NCI-H2029 treated with DMSO at 0.1 percent for 48 hours (cell line): ENCODE data around the gene MTHFSD.

Experiments used
- DNase-seq: peaks from one replicate; lab custom pipeline; 2025; lab: John Stamatoyannopoulos, UW

Gene MTHFSD

DNA sequence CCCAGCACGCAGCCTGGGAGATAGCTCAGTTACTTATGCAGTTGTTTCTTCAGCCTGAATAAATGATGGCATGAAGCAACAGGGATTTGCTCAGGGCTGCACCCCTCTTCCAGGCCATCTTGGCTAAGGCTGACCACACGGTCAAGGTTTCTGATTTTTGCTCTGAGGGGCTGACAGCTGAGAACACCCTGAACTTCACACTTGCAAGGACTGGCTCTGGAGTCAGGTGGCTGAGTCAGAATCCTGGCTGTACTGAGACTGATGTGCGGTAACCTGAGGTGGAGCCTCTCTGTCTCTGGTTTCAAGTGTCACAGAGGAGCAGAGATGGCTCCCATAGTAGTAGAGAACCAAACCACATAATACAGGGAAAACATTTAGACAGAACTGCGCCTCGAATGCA lies 4.8 kb downstream of the MTHFSD start:
- no peak for DNase-seq

GRCh38 chr16:86549893-86550190 lies 5.2 kb downstream of the MTHFSD start:
- no peak for DNase-seq

GRCh38 chr16:86549076-86549892 lies 5.8 kb downstream of the MTHFSD start:
- DNase-seq: no peak

DNA sequence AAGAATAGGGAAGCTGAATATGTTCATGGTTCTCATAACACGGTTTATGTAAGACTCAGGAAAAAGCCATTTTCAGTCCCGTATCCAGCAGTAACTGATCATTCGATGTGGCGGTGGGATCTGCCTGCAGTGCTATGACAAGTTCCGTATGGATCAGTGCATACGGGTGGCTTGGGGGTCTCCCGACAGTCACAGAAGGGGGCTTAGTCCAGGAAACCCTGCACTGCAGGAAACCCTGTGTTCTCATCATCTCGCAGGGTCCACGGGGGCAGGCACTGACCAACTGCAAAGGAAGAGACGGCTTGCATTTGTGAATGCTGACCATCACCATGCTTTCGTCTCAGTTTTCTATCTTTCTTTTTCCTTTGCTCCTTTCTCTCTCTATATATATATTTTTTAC lies 7.7 kb downstream of the MTHFSD start:
- DNase-seq: no peak

- no peak for DNase-seq
Measured at GRCh38 chr16:86546638-86547013, 8.4 kb downstream of the MTHFSD start.

GRCh38 chr16:86545954-86546637 lies 8.9 kb downstream of the MTHFSD start:
- no peak for DNase-seq

GRCh38 chr16:86545481-86545880 lies 9.6 kb downstream of the MTHFSD start:
- DNase-seq: no peak

DNA sequence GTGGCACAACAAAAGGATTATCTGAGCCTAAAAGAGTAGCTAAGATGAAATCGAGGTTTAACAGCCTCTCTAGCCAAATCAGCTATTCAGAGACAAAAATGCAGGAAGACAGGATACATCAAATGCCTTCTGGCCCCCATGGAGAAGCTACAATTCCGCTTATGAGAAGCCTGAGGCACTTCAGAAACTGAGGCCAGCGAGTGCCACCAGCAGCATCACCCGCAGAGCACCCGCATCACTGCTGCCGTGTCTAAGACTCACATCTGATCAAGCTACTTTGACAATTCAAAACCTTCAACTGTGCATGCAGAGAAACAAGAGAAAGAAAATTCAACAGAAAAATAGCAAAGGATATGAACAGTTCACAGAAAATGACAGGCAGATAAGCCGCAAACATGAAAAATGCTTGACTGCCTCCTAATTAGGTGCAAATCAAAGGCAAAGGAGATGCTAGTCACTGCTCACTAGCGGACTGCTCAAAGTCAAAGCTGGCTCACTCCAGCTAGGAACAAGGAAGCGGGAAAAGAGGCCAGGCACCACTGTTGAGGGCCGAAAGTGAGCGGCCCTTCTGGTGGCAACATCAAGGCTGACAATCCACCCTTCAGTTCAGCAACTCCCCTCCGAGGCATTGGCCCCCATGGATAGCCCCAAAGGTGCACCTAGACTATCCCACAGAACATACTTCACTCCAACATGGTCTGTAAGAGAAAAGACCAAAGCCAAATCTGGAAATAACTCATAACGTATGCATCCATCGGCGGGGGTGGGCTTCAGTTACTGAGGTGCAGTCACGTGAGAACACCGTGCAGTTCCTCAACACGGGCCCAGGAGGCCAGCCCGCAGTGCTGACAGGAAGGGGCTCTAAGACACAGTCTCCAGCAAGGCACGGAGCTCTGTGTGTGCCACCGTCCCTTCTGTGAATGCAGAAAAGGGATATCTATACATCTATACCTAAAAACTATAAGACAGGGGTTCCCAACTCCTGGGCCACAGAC lies 12.0 kb downstream of the MTHFSD start:
- DNase-seq: no peak

DNA sequence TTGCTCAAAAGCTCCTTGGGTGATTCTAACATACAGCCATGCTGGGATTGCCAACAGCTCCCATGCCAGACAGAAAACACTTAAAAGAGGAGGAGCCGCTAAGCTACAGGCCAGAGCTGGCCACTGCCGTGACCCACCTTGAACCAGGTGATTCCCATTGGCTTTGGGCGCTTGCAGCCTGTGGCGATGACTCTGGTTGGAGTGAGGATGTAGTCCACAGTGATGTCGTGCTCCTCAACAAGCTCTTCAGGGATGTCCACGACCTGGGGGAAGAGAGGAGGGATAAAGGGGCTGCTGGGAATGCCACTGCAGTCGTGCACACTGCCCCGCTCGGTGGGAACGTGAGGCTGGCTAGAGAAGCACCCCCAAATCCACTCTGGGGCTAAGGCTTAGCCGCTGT lies 13.5 kb downstream of the MTHFSD start:
- no peak for DNase-seq

DNA sequence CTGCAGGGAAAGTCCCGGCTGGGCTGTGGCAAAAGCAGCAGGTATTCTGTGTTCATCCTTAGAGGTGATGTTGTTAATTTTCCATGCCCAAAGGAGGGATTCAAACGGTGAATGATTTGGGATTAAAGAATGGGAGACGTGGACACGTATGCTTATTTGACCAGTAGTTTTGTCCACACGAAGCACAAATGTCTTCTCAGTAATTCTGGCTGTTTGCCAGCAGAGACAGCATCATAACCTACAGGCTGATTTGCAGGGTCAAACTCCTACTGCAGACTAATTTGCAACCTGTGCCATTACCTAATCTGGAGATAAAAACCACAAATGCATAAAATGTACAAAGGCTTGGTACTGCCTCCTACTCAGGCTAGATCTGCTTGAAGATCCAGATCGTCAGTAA lies 14.1 kb downstream of the MTHFSD start:
- no peak for DNase-seq

DNA sequence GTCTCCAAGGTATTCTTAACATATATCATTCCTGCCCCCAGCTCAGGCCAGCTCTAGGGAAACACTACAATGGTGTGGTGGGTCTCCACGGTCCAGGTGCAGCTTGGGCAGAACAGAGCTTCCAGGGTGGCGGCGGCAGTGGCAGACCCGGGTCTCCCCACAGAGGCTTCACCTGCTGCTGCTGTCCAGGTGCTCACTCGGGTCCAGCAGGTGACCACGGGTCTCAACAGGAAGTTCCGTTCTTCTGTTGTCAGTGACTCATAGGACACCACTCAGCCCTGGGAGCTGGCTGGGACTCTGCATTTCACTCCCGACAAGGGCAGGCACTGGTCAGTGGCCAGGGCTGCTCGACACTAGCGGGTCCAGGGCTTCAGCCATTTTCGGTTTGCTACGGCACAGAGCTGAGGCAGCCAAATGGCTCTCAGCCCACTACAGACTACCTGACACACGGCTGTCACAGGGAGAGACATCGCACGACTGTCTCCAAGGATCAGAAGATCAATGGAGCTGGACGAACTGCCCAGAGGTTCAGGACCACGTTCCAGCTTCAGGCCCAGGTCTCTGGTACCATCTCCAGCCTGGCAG lies 16.7 kb downstream of the MTHFSD start:
- DNase-seq: no peak

- DNase-seq: no peak
Measured at GRCh38 chr16:86537486-86537885, 17.5 kb downstream of the MTHFSD start.

- DNase-seq: no peak
Measured at GRCh38 chr16:86536621-86537020, 18.4 kb downstream of the MTHFSD start.

DNA sequence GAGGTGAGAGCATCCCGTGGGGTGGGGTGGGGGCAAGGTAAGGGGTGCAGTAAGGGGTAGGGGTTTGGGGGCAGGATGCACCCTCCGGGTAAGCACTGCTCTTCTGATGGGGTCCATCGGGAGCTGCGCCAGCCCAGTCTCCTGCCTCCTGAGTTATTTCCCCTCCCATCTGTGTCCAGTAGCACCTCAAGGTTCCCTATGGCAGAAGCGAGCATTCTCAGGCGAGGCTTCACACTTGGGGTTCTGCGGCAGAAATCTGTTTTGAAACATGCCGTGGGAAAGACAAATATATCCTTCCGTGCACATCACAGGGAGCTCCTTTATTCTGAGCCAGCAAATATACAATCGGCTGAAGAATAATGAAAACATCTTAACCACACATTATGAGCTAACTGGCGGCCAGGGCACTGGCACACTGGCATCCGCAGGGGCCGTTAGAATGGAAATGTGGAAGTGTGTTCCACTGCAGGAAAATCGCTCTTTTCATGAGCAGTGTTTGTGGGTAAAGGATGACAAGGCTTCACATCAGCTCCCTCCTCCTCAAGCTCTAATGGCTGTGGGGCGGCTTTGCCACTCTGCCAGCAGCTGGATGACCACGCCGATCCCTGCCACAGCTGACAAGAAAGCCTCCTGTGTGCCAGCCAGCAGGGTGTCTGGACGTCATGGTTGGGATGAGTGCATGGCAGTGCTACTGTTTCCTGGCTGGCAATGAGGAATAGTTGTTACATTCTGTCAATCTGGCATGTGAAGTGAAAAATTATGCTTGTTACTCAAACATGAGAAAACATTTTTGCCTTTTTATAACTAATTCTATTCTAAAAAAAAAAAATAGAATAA lies 20.0 kb downstream of the MTHFSD start:
- no peak for DNase-seq

DNA sequence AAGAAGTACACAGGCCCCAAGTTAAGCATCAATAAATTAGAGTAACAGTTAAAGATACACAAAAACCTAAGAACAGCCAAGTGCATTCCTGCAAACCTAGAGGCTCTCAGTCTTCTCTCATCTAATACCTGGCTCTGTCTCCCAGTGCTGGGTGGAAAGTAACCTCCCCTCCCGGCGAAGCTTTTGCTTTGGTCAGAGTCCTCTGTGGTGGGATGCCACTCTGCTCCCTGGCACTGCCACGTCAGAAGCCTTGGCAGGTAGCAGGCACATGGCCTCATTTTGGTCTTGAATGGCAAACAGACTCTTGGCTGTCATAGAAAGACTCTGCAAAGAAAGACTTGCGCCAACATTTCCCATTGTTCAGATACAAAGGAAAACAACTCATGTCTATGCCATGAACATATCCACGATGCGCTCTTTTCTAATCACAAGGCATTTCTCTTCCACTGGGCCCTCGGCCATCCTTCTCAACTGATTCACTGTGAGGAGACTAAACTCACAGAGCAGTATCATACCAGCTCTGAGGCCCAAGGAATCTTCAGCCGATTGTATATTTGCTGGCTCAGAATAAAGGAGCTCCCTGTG lies 21.2 kb downstream of the MTHFSD start:
- DNase-seq: no peak

GRCh38 chr16:86533076-86533475 lies 22.0 kb downstream of the MTHFSD start:
- DNase-seq: no peak

DNA sequence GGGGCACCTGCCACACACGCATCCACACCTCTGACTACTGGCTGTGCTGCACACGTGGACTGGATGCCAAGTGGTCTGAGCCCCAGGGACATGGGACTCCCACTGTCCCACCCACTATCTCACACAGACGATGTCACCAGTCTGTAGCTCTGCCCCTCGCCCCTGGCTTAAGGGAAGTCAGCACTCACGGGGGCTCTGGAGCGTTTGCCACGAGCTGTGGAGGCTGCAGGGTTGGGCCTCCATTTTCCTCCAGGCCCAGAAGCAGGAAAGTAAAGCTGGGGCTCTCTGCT lies 22.6 kb downstream of the MTHFSD start:
- no peak for DNase-seq

GRCh38 chr16:86531641-86532525 lies 23.2 kb downstream of the MTHFSD start:
- DNase-seq: no peak

- no peak for DNase-seq
Measured at GRCh38 chr16:86531191-86531545, 23.9 kb downstream of the MTHFSD start.
